Stimulated activated CD4-positive, alpha-beta T cell treated with anti-CD3 and anti-CD28 coated beads, Interleukin-4, amount 100 ng/mL, for 1 hour (primary cell): ENCODE data around the gene ELOVL3.

ENCODE experiments used
- DNase-seq: peaks from one replicate; pipeline ENCODE4 v3.0.0-alpha.2; 2020

The ELOVL3 gene

GRCh38 chr10:102261196-102261595 lies 35.1 kb downstream of the ELOVL3 start:
- no peak for DNase-seq

- DNase-seq, result no peak
Observed at GRCh38 chr10:102261842-102262241, 35.7 kb downstream of the ELOVL3 start.

- DNase-seq, result no peak
Observed at GRCh38 chr10:102262744-102263370, 36.8 kb downstream of the ELOVL3 start.

- no peak for DNase-seq
Observed at GRCh38 chr10:102264371-102264770, 38.3 kb downstream of the ELOVL3 start.

GRCh38 chr10:102266670-102267069 lies 40.6 kb downstream of the ELOVL3 start:
- no peak for DNase-seq

- DNase-seq, result no peak
Observed at GRCh38 chr10:102267748-102268147, 41.6 kb downstream of the ELOVL3 start.

- no peak for DNase-seq
Observed at GRCh38 chr10:102268375-102268888, 42.3 kb downstream of the ELOVL3 start.

GRCh38 chr10:102269017-102269416 lies 42.9 kb downstream of the ELOVL3 start:
- no peak for DNase-seq

- no peak for DNase-seq
Observed at GRCh38 chr10:102274062-102274461, 48.0 kb downstream of the ELOVL3 start.

- no peak for DNase-seq
Observed at GRCh38 chr10:102275343-102275742, 49.2 kb downstream of the ELOVL3 start.

- DNase-seq, result no peak
Observed at GRCh38 chr10:102279104-102279503, 53.0 kb downstream of the ELOVL3 start.
